Vagina (tissue), 2 donors: Measurements from ENCODE around the gene ARFGEF3. TPM values are rescaled to one million over a fixed set of nuclear protein-coding genes. Genes with fewer than 3 reads are reported as not detected.

Source experiments
- DNase-seq, 2 donors: peaks; one replicate each; pipeline ENCODE4 v3.0.0-alpha.2; 2017; ENCODE audit errors: extremely low spot score in 2 of 2
- H3K27ac ChIP-seq: fragments of 200-600 bp; sonication (generic); one replicate; pipeline ENCODE4 v1.5.1; 2019
- H3K27me3 ChIP-seq: fragments of 200-600 bp; sonication (generic); one replicate; pipeline ENCODE4 v1.5.1; 2019
- H3K36me3 ChIP-seq, 2 donors: fragments of 200-600 bp; sonication (generic); one replicate each; pipeline ENCODE4 v1.5.1; 2017 to 2019
- H3K4me1 ChIP-seq: fragments of 200-600 bp; sonication (generic); one replicate; pipeline ENCODE4 v1.5.1; 2019
- H3K4me3 ChIP-seq, 2 donors: fragments of 200-600 bp; sonication (generic); 1 replicate in 1 of 2; 2 replicates in 1 of 2; pipeline ENCODE4 v1.5.1; 2016 to 2019
- H3K9me3 ChIP-seq: fragments of 200-600 bp; sonication (generic); one replicate; pipeline ENCODE4 v1.5.1; 2019
- CTCF ChIP-seq, 3 experiments: fragments of 450-650 bp in 2 of 3; fragments of 200-600 bp in 1 of 3; sonication (generic) in 1 of 3; IDR thresholded peaks; one replicate each; pipeline ENCODE4 v1.5.1; 2017 to 2019; ENCODE audit warnings: antibody characterized with exemption in 3 of 3, mild to moderate bottlenecking in 2 of 3, moderate library complexity in 2 of 3
- POLR2A ChIP-seq, 2 donors: fragments of 450-650 bp; IDR thresholded peaks; one replicate each; pipeline ENCODE4 v1.6.1; 2017; ENCODE audit warnings: antibody characterized with exemption in 2 of 2, mild to moderate bottlenecking in 2 of 2, moderate library complexity in 2 of 2
- POLR2AphosphoS5 ChIP-seq, 2 donors: sonication (generic); formaldehyde crosslinking; IDR thresholded peaks; one replicate each; pipeline ENCODE4 v1.9.0; 2017; ENCODE audit warnings: antibody characterized with exemption in 2 of 2, mild to moderate bottlenecking in 2 of 2, low read depth in 1 of 2; ENCODE audit not compliant: insufficient read depth in 1 of 2
- intact Hi-C: fragments of 100-400 bp; cut with DNase I; formaldehyde crosslinking; loops from one replicate; pipeline ENCODE4 v1.15.1; 2023
- total RNA-seq: library from RNA; depleted of rRNA; stranded (reverse); fragments of >200 nt; gene quantifications from one replicate; pipeline ENCODE4 v1.2.3, GENCODE V29; 2016

Gene ARFGEF3
- total RNA-seq, 1 donor from 2014 or later, result 2.2 TPM

- Histone ChIP-seq H3K27ac (no peak overlapping the region), H3K4me3 (no peak overlapping the region), H3K36me3 (no peaks in the 10 kb centered on the region), H3K4me1 (no peaks in the 10 kb centered on the region), H3K9me3 (no peaks in the 10 kb centered on the region), H3K27me3 (no peaks in the 10 kb centered on the region)
- intact Hi-C loops, result no loop called here
- TF ChIP-seq CTCF (IDR thresholded peaks at IDR 0.05) (no peak), POLR2AphosphoS5 (IDR thresholded peaks at IDR 0.05; ENCODE audit: insufficient read depth in 1 of 2, low read depth in 1 of 2) (no peak)
- no peak for DNase-seq
Measured at GRCh38 chr6:138382498-138383265, 220.9 kb downstream of the ARFGEF3 start.

GRCh38 chr6:138383776-138384175, 222.0 kb downstream of the ARFGEF3 start:
- no peak for DNase-seq
- intact Hi-C loops, result no loop called here
- H3K27me3 ChIP-seq, result no peaks in the 10 kb centered on the region
- H3K36me3 ChIP-seq, result no peaks in the 10 kb centered on the region
- H3K4me3 ChIP-seq, result no peak overlapping the region
- H3K27ac ChIP-seq, result no peak overlapping the region
- H3K9me3 ChIP-seq, result no peaks in the 10 kb centered on the region
- no peaks in the 10 kb centered on the region for H3K4me1 ChIP-seq
- TF ChIP-seq CTCF (IDR thresholded peaks at IDR 0.05), result no peak
- TF ChIP-seq POLR2AphosphoS5 (IDR thresholded peaks at IDR 0.05; ENCODE audit: insufficient read depth in 1 of 2, low read depth in 1 of 2), result no peak
- no peak for TF ChIP-seq POLR2A (IDR thresholded peaks at IDR 0.05)

- no peaks in the 10 kb centered on the region for H3K4me1 ChIP-seq
- no peak overlapping the region for H3K4me3 ChIP-seq
- H3K36me3 ChIP-seq, result no peaks in the 10 kb centered on the region
- TF ChIP-seq POLR2AphosphoS5 (IDR thresholded peaks at IDR 0.05; ENCODE audit: insufficient read depth in 1 of 2, low read depth in 1 of 2) (no peak), CTCF (IDR thresholded peaks at IDR 0.05) (no peak), POLR2A (IDR thresholded peaks at IDR 0.05) (no peak)
- H3K9me3 ChIP-seq, result no peaks in the 10 kb centered on the region
- intact Hi-C loops, result no loop called here
- H3K27me3 ChIP-seq, result no peaks in the 10 kb centered on the region
- H3K27ac ChIP-seq, result no peak overlapping the region
- DNase-seq, result no peak
Measured at GRCh38 chr6:138386897-138387296, 225.2 kb downstream of the ARFGEF3 start.

- H3K36me3 ChIP-seq, result no peaks in the 10 kb centered on the region
- intact Hi-C loops, result no loop called here
- H3K27ac ChIP-seq, result no peak overlapping the region
- no peaks in the 10 kb centered on the region for H3K9me3 ChIP-seq
- no peak overlapping the region for H3K4me3 ChIP-seq
- TF ChIP-seq POLR2A (IDR thresholded peaks at IDR 0.05), result no peak
- no peak for TF ChIP-seq POLR2AphosphoS5 (IDR thresholded peaks at IDR 0.05; ENCODE audit: insufficient read depth in 1 of 2, low read depth in 1 of 2)
- TF ChIP-seq CTCF (IDR thresholded peaks at IDR 0.05), result no peak
- DNase-seq, result no peak
- no peaks in the 10 kb centered on the region for H3K27me3 ChIP-seq
- no peaks in the 10 kb centered on the region for H3K4me1 ChIP-seq
Measured at GRCh38 chr6:138387577-138388368, 226.0 kb downstream of the ARFGEF3 start.

- H3K4me1 ChIP-seq, result no peaks in the 10 kb centered on the region
- H3K36me3 ChIP-seq, result no peaks in the 10 kb centered on the region
- no peak overlapping the region for H3K4me3 ChIP-seq
- no peaks in the 10 kb centered on the region for H3K9me3 ChIP-seq
- intact Hi-C loops, result no loop called here
- no peaks in the 10 kb centered on the region for H3K27me3 ChIP-seq
- H3K27ac ChIP-seq, result no peak overlapping the region
- no peak for DNase-seq
- TF ChIP-seq POLR2A (IDR thresholded peaks at IDR 0.05) (no peak), CTCF (IDR thresholded peaks at IDR 0.05) (no peak)
Measured at GRCh38 chr6:138389551-138389950, 227.8 kb downstream of the ARFGEF3 start.
